Hepatic stellate cell (primary cell): ENCODE results near the gene IP6K3.

Experiments
- DNase-seq: peaks from one replicate; pipeline ENCODE4 v3.0.0; 2011; ENCODE audit warnings: low spot score

The IP6K3 gene

DNA sequence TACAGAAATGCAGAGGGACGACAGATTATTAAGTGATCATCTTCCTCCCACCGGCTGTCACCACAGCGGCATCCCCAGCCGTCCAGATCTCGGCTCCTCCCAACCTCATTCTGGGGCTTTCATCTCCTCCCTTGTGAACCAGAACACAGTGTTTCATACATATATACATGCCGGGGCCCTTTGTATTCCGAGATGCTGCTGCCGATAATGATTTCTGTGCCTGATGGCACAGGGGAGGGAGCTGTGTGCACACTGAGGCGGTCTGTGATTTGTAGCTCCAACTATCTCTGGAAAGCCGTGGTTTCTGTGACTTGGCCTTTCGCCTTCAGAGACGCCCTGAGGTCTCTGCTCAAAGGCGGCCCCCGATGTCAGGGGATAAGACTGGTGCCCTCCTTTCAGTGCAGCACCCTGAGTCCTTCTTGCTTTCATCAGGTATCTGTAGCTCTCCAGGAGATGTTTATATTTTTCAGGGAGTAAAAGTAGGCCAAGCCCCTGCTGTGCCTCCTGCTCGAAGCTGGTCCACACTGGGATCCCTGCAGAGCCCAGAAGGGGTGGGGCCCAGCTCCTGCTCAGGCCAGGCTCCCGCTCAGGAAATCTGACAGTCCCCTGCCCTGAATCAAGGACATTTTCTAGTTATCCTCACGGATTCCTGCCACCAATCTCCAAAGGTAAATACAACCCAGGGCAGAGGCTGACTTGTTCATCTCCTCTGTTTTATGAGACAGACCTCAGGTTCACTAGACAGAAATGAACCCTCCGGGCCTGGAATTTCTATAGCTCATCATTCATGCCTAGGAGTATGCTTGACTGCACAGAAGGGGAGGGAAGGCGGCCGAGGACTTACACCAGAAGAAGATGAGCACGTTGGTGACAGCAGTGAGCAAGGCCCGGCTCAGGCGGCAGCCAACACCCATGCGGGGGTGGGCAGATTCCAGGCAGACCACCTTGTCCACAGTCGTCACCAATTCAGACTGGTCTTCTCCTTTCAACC lies 31.0 kb upstream of the IP6K3 start:
- DNase-seq = no peak

DNA sequence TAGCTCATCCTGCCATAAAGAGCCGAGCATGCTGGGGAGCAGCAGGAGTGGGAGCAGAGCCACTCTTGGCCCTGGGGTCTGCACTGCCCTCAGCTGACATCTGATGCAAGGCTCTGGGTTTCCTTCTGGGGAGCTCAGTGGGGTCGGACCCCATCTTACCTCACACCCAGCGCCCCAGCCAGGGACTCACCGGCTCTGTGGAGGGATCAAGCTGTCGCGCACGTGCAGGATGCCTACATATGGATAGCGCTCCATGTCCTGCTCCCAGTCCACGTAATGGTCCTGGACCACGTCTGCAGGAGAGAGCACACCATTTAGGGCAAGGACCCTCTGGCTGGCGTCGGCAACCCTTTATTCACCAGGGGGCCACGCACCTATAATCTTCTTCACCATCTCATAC lies 30.1 kb upstream of the IP6K3 start:
- no peak for DNase-seq

DNA sequence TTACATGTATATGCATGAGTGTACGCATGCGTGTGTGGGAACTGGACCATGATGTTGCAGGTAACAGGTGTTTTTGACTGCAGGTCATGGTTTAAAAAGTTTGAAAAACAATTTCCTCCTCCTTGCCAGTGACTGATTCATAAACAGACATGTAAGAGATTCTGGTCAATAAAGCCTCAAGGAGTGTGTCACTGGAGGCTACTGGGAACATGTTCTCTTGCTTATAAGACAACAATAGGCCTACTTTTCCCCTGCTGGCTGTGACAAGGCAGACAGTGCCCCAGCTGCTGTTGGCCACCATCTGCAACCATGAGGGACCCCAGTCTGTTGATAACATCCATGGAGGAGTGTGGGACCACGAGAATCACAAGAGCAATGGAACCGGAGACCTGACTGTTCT lies 29.5 kb upstream of the IP6K3 start:
- no peak for DNase-seq

DNA sequence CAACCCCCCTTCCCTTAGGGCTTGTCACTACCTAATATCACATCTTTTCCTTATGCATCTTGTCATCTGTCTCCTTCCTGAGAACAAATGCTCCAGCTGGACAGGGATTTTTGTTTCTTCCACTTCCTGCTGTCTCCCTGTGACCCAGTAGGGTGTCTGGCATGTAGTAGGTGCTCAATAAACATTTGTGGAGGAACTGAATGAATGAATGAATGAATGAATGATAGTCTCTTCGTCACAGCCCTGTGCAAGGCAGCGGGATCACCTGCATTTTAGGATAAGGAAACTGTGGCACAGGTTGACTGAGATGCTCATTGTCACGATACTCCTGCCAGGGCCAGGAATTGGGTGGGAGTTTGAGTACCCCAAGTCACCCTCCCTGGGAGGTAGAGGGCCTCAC lies 28.1 kb upstream of the IP6K3 start:
- no peak for DNase-seq

DNA sequence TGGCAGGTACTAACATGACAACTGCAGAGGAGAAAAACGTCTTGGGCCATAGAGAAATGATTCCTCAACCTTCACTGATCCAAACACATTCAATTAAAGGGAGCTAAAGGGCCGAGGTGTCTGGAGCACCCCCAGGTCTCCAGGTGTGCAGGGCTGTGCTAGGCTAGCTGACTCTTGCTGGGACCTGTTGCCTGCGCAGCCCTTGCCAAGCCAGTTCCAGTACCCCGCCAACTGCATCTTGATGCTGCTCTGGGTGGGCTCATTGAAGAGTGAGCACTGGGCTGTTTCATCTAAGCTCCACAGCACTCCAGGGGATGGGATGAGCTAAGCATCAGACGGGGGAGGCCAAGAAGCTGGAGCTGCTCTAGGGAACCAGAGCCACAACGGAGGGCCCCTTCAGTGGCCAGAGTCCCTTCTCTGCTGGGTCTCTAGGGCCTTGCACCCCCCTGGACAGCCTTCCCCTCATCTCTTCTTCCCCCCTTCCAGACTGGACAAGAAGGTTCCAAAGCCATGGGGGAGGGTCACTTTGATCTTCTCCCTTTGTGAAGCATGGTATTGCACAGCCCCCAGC lies 26.3 kb upstream of the IP6K3 start:
- no peak for DNase-seq

DNA sequence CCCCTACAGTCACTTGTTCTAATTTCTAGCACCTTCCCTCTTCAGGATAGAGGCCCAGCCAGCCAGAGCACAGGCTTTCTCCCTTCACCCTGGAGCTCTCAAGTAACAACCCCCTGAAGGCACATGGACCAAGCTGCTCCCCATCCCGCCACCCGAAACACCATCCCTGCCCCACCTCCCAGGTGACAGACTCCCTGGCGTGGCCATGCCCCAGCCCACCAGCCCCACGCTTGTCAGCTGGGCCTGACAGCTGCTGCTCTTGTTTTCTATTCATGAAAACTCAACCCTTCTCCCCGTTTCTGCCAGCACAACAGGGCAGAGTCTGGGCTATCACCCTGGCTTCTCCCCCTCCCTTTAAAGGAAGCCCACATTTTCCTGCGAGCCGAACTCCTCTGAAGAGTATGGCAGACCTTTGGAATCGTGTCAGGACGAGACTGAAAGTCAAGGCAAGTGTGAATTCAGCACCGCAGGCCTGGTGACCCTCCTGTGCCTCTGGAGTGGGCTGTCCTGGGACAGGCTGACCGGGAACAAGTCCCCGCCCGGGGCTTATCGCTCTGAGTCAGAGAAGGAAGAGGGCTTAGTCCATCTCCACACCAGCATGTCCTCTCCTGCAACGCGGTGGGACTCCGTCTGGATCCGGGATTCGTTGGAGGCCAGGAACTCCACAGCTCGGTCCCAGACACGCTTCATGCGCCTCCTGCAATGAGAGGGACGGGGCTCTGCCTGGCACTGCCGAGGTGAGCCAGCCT lies 25.6 kb upstream of the IP6K3 start:
- DNase-seq = no peak

DNA sequence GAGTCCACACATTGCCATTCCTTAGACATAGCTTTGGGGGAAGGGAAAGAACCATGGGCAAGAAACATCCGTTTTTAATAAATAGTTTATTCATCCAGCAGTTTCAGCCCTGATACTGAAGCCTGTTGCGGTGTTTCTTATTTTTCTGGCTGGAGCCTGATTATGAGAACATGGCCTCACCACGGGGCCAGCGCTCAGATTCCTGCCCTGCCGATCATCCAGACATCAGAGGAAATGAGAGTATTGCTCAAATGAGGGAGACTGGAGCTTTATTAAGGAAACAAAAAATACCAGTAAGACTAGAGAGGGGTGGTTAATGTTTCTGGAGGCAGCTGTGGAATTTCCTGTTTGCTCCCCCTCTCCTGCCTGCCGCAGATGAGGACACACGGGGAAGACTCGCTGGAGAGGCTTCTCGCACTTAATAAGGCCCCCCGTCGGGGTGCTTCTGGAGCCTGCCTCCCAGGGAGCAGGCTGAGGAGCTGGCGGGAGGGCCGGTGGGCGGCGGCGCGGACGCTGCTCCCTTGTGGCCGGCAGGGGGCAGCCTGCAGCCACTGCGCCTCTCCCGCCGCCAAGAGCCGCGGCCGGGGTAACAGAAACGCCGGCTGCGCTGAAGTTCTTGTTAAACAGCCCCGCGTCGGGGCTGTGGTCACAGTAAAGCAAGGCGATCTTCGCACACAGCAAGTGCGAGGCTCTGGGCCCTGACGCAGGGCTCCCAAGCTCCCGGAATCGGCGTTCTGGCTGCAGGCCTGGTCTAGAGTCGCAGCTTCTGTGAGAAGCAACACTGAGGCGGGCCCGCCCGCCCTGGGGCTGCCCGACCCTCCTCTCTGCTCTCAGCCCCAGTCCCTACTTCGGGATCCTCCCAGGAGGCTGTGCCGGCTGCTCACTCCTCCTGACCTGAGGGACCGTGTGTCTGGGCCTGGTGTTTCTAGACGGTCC lies 24.7 kb upstream of the IP6K3 start:
- peak; percentile 96 for DNase-seq

DNA sequence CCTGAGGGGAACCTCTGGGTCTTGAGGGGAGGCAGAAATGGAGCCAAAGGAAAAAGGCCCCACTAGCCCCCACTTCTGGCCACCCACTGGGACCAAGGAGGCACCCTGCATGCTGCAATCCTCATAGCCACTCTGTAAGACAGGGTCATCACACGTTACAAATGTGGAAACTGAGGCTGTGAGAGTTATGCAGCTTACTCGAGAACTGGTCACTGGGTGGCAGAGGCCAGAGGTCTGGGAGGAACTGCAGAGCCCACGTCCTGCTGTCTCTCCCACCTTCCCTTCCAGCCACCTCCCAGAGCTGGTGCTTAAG lies 24.1 kb upstream of the IP6K3 start:
- no peak for DNase-seq

DNA sequence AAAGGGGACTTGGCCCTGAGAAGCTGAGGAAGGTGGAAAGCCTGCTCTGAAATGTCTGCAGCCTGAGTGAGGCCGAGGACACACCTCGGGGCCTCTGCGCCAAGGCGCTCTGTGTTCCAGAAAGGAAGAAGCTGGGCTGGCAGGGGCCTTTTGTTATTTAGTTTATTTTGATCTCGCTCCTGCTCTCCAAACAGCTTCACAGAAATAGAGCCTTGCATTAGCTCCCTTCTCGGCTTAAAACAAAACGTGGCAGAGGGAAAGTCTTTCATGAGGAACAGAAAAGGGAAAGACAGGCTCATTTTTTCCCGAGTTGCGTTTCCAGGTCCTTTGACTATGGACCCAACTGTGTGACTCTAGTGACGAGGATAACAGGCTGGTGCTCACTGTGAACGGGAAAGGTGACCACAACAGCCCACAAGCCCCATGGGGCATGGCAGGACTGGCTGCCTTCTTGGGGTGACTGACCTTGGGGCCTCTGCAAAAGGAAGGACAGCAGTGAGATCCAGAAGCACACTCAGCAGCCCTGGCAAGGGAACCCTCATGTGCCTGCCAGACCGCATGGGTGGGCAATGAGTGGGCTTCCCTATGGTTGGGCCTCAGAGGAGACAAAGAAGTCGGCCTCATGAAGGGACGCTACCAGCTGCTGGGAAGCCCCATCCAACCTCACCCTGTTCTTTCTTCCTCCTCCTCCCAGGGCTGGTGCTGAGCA lies 23.6 kb upstream of the IP6K3 start:
- DNase-seq = no peak

DNA sequence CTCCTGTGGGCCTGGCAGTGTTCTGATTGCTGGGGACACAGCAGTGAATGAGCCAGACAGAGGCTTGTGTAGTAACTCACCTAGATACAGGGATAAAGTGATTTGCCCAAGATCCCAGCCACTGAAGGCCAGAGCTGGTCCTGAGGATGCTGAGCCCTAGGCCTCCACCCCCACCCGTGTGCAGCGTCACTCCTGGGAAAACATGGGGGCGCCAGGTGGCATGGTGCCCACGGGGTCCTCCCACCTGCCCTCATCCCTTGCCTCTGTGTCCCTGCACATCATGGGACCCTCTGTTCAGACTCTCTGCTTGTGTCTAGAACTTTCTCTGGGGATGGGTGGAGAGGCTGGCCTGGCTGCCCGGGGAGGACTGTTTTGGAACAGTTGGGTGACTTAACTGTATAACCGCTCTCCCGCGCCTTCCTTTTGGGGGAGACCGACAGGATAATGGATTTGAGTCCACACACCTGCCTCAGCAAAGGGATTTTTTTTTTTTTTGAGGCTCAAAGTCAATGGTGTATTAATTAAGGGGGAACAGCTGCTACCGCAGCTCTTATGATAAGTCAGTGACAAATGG lies 22.6 kb upstream of the IP6K3 start:
- no peak for DNase-seq

DNA sequence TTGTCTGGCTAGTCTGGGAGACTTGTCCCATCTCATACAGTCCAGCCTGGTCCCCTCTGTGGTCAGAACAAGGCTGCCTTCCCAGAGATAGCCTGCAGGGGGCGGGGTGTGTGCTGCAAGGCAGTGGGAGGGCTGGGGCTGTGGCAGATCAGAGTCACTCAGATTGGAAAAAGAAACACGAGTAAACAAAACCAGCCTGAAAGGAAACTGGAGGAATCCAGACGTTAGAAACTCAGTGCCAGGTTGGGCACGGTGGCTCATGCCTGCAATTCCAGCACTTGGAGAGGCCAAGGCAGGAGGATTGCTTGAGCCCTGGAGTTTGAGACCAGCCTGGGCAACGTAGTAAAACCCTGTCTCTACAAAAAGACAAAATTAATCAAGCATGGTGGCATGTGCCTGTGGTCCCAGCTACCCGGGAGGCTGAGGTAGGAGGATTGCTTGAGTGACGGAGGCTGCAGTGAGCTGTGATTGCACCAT lies 22.0 kb upstream of the IP6K3 start:
- peak; percentile 93 for DNase-seq

DNA sequence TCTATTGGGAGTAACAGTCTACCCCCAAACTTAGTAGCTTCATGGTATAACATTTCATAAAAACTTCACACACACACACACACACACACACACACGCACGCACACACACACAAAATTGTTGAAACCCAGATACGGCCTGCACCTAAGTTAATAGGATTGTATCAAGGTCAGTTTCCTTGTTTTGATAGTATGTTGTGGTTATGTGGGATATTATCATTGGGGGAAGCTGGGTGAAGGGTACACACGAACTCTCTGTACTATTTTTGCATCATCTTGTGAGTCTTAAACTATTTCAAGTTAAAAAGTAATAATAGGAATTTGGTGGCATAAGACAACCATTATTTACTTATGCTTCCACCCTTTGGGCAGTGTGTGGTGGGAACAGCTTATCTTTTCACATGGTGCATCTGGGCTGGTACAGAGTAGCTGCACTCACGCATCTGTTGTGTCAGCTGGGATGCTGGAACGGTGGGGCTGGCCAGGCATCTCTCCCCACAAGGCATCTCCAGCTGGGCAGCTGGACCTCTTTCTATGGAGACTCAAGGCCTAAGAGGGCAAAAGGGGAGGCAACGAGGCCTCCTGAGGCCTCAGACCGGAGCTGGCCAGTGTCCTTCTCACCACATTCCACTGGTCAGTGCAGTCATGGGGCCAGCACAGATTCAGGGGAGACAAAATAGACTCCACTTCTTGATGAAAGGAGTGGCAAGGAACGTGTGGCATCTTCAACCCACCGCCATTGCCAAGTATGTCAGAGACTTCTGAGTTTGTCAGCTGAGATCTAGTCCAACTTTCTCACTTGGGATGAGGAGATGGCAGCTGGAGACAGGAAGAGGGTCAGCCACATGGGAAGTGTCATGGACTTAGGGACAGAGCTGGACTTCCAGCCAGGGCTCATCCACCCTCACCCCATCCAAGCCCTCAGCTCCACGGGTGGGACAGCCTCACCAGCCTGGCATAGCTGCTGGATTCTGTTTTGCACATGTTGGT lies 20.5 kb upstream of the IP6K3 start:
- no peak for DNase-seq

DNA sequence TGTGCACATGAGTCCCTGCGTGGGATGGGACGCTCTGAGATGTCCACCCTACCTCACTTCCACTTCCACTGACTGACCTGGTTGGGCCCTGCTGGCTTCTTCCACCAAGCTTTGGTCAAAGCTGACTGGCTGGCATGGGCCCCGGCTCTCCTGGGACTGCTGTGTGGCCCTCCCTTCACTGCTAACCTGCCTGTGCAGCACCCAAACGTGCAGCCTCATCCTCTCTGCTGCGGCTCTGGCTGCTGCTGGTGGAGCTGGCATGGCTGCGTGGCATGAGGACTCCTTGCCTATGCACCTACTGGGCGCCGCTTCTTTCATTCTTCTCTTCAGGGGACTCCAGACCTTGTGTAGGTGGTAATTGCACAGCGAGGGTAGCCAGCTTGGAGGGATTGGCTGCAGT lies 18.7 kb upstream of the IP6K3 start:
- no peak for DNase-seq

DNA sequence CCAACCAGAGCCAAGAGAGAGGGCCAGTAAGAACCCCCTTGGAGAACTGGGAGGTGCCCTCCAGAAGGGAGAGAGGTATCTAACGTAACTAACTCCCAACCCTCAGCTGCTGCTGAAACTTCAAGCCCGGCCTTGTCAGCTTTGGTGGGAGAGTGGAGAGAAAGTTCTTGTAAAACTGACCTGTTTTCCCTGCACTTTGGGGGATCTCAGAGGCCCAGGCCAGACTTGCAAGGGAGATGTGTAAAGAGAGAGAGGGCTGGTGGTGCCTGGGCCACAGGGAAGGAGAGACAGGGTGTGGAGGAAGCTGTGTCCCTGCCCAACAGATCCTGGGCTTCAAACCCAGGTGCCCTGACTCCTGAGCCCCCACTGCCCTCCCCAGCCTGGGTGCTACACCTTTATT lies 17.3 kb upstream of the IP6K3 start:
- no peak for DNase-seq

DNA sequence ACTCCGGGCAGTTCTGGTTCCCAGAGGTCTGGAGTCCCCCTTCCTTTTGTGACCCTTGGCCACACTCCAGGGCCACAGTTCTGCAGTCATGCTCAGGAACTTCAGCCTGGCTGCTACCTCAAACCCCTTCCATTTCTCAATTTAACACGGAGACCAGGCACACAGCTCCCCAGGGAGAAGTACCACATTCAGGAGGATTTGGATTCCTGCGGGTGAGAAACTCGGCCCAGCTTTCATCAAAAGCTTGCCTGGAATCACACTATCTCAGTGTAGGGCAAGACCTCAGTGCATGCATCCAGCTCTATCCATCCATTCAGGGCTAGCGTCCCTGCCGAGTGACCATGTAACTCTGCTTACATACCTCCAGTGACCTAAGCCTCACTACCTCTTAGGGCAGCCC lies 16.8 kb upstream of the IP6K3 start:
- DNase-seq = no peak

DNA sequence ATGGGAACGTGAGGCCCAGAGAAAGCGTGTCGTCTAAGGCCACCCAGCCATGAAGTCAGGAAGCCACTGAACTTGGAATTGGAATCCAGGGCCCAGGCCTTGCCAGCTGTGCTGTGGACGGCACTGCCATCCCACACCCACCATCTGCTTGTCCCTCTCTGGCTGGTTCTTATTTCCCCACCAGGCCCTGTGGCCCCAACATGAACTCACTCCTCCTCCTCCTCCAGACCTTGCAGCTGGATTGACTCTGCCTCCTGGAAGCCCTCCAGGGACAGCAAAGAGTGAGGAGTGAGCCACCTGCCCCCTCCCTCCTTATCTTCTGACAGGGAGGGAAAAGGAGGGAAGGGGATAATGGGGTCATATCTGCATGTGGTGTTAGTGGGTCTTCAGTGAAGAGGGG lies 16.0 kb upstream of the IP6K3 start:
- DNase-seq = no peak

DNA sequence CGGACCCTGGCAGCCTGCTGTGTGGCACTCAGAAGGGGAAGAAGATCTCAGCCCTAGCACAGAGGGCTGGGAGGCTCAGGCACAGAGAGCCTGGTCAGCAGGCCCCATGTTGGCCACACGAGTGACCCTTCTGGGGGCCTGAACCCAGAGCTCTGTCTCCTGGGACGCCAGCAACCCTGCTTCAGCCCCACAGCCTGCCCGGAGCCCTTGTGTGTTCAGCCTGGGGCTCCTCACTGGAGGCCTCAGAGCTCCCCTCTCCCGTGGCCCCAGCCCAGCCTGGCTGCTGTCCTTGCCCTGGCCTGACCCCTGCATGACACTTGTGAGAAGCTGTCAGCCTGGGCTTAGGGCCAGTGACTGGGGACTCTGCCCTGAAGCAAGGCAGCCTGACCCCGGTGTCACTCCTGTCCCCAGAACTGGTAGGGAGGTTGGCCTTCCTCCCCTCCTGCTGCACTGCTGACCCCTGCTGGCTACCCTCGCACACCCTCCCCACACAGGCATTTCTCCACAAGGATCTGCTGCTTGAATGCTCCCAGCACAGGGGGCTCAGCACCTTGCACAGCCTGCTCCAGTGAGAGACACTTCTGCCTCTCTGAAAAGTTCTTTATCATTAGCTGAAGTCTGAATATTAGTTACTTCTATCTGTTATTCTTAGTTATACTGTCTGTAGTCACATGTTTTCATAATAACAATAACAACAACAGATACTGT lies 15.4 kb upstream of the IP6K3 start:
- peak; percentile 63 for DNase-seq

DNA sequence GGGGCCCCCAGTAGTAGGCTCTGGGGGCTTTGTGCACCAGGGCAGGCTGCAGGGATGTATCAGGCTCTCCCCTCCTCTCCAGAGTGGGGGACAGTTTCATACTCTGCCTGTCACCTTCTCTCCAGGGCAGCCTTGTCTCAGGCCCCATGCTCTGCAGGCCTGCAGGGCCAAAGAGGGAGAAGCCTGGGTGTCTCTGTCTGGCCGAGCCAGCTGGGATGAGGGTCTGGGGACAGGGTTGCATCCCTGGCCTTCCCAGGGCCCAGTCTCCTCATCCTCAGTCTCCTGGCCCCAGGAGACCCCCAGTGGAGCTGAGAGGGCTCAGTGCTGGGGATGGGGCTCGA lies 14.8 kb upstream of the IP6K3 start:
- DNase-seq = no peak
